ENCODE results near the gene P2RY14.
A peak's percentile ranks its signal among the peaks of the same experiment; 100 is the strongest.

DNA sequence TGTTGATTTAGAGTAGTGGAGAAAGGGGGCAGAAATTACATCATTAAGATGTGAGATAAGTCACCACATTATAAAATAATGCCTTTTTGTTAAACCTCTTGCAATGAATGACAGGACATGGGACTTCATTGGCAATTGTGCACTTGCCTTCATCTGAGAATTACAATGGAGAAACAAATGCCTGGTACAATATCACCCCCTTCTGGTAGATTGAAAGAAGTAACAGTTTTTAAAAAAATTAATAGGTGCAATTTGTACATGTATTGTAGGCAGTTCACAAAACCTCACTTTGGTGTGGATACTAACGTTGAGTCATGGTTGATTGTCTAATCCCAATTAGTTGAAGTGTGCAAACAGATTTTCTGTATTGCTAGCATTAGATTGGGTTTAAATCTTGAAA, 4.6 kb upstream of the P2RY14 start:
- TF ChIP-seq, protein P1, sequence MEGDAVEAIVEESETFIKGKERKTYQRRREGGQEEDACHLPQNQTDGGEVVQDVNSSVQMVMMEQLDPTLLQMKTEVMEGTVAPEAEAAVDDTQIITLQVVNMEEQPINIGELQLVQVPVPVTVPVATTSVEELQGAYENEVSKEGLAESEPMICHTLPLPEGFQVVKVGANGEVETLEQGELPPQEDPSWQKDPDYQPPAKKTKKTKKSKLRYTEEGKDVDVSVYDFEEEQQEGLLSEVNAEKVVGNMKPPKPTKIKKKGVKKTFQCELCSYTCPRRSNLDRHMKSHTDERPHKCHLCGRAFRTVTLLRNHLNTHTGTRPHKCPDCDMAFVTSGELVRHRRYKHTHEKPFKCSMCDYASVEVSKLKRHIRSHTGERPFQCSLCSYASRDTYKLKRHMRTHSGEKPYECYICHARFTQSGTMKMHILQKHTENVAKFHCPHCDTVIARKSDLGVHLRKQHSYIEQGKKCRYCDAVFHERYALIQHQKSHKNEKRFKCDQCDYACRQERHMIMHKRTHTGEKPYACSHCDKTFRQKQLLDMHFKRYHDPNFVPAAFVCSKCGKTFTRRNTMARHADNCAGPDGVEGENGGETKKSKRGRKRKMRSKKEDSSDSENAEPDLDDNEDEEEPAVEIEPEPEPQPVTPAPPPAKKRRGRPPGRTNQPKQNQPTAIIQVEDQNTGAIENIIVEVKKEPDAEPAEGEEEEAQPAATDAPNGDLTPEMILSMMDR (IDR thresholded peaks at IDR 0.05), result peak in 5 of 6 experiments; percentile 37 to 75 (median 68)
- TF ChIP-seq POLR2A (IDR thresholded peaks at IDR 0.05), result no peak
